Lung microvascular endothelial cell (primary cell): ENCODE results near the gene ABCG5. TPM values are rescaled to one million over a fixed set of nuclear protein-coding genes. Genes with fewer than 3 reads are reported as not detected.

Experiments
- total RNA-seq: library from RNA; depleted of rRNA; stranded (reverse); fragments of >200 nt; gene quantifications from 2 replicates; pipeline ENCODE4 v1.2.1, GENCODE V29; 2014

The ABCG5 gene
- total RNA-seq, 1 donor from 2014 or later: not detected

Other genes starting within 250 kb of the ABCG5 start
- 13.9 and 22.8 TPM in 2 replicates for gene THADA, start 242.8 kb downstream of the ABCG5 start, total RNA-seq
- gene PLEKHH2, start 201.6 kb downstream of the ABCG5 start, total RNA-seq: under 0.01 TPM in 1 of 2 replicates, not detected in the other
- gene C1GALT1C1L, start 162.4 kb downstream of the ABCG5 start, total RNA-seq: not detected in 2 replicates
- 6.5 and 7.6 TPM in 2 replicates for gene DYNC2LI1, start 64.8 kb downstream of the ABCG5 start, total RNA-seq
- gene ABCG8, start 132 bp upstream of the ABCG5 start, total RNA-seq: not detected in 2 replicates
- 40.1 and 40.5 TPM in 2 replicates for gene LRPPRC, start 157.2 kb upstream of the ABCG5 start, total RNA-seq